MM.1S (cell line): ENCODE results near the gene PI4K2A.

Experiments used
- DNase-seq: peaks from one replicate; pipeline ENCODE4 v3.0.0-alpha.2; 2015
- H2AFZ ChIP-seq: fragments of 300-600 bp; sonication (generic); 2 replicates; pipeline ENCODE4 v1.6.0; 2016; ENCODE audit warnings: antibody characterized with exemption, low read length
- H3F3A ChIP-seq: fragments of 300-600 bp; sonication (generic); 2 replicates; pipeline ENCODE4 v1.6.1; 2016; ENCODE audit warnings: mild to moderate bottlenecking, antibody characterized with exemption, low read length, moderate library complexity, mixed read lengths; ENCODE audit not compliant: insufficient read depth
- H3K27ac ChIP-seq: fragments of 300-600 bp; sonication (generic); 2 replicates; pipeline ENCODE4 v1.5.1; 2016; ENCODE audit warnings: mild to moderate bottlenecking, low read length
- H3K27me3 ChIP-seq: fragments of 300-600 bp; sonication (generic); replicated peaks from 2 replicates; pipeline ENCODE4 v1.6.0; 2016; ENCODE audit warnings: low read length; ENCODE audit not compliant: insufficient read depth
- H3K36me3 ChIP-seq: fragments of 300-600 bp; sonication (generic); replicated peaks from 2 replicates; pipeline ENCODE4 v1.6.1; 2016; ENCODE audit warnings: mild to moderate bottlenecking, low read length, mixed read lengths; ENCODE audit not compliant: insufficient read depth
- H3K4me1 ChIP-seq: fragments of 300-600 bp; sonication (generic); 2 replicates; pipeline ENCODE4 v1.6.1; 2016; ENCODE audit warnings: low read length, mixed read lengths
- H3K4me2 ChIP-seq: fragments of 300-600 bp; sonication (generic); 2 replicates; pipeline ENCODE4 v1.6.0; 2016; ENCODE audit warnings: low read depth, low read length
- H3K4me3 ChIP-seq: fragments of 300-600 bp; sonication (generic); 2 replicates; pipeline ENCODE4 v1.5.1; 2016; ENCODE audit warnings: low read length, mixed read lengths
- H3K79me2 ChIP-seq: fragments of 300-600 bp; sonication (generic); 2 replicates; pipeline ENCODE4 v1.6.1; 2016; ENCODE audit warnings: mixed run types, low read length, mixed read lengths
- H3K9ac ChIP-seq: fragments of 300-600 bp; sonication (generic); 2 replicates; pipeline ENCODE4 v1.6.1; 2016; ENCODE audit warnings: low read length, mixed read lengths
- H3K9me2 ChIP-seq: fragments of 300-600 bp; sonication (generic); replicated peaks from 2 replicates; pipeline ENCODE4 v1.6.1; 2016; ENCODE audit warnings: mild to moderate bottlenecking, low read length, mixed read lengths; ENCODE audit not compliant: insufficient read depth
- H3K9me3 ChIP-seq: fragments of 300-600 bp; sonication (generic); replicated peaks from 2 replicates; pipeline ENCODE4 v1.6.1; 2016; ENCODE audit warnings: mild to moderate bottlenecking, low read length, mixed read lengths; ENCODE audit not compliant: insufficient read depth
- H4K20me1 ChIP-seq: fragments of 300-600 bp; sonication (generic); 2 replicates; pipeline ENCODE4 v1.6.1; 2016; ENCODE audit warnings: mild to moderate bottlenecking, low read length, moderate library complexity, mixed read lengths; ENCODE audit not compliant: insufficient read depth
- CTCF ChIP-seq: fragments of 300-600 bp; sonication (generic); IDR thresholded peaks from 2 replicates; pipeline ENCODE4 v1.5.1; 2016; ENCODE audit warnings: antibody characterized with exemption, low read length, mixed read lengths
- EZH2 ChIP-seq: fragments of 300-600 bp; sonication (generic); optimal IDR thresholded peaks from 2 replicates; pipeline ENCODE3; 2017; ENCODE audit warnings: low read depth, mild to moderate bottlenecking, antibody characterized with exemption, low read length, mixed read lengths
- EZH2phosphoT487 ChIP-seq: fragments of 300-600 bp; sonication (generic); IDR thresholded peaks from 2 replicates; pipeline ENCODE4 v1.6.1; 2018; ENCODE audit warnings: antibody characterized with exemption, low read length

PI4K2A gene

GRCh38 chr10:97715259-97715874 lies 74.9 kb downstream of the PI4K2A start:
- Histone ChIP-seq H3K36me3 (no peaks in the 10 kb centered on the region), H4K20me1 (no peaks in the 10 kb centered on the region), H2AFZ (no peak overlapping the region), H3K27ac (no peak overlapping the region), H3K4me3 (no peak overlapping the region), H3K27me3 (peaks cover 18% of the 10 kb centered on the region), H3K4me1 (peaks cover 7% of the 10 kb centered on the region; the same call in 1 of the 2 replicates), H3K9me3 (no peaks in the 10 kb centered on the region), H3F3A (no peaks in the 10 kb centered on the region), H3K79me2 (no peaks in the 10 kb centered on the region), H3K9me2 (no peaks in the 10 kb centered on the region), H3K4me2 (no peak overlapping the region), H3K9ac (no peak overlapping the region)
- TF ChIP-seq EZH2 (no peak), EZH2phosphoT487 (no peak), CTCF (no peak)
- DNase-seq: no peak

- H3K9ac ChIP-seq: no peak overlapping the region
- no peaks in the 10 kb centered on the region for H3K36me3 ChIP-seq
- no peak overlapping the region for H3K4me2 ChIP-seq
Measured at GRCh38 chr10:97717627-97718026, 77.2 kb downstream of the PI4K2A start.

GRCh38 chr10:97718178-97718577 lies 77.7 kb downstream of the PI4K2A start:
- Histone ChIP-seq H4K20me1 (no peaks in the 10 kb centered on the region), H3K9me2 (no peaks in the 10 kb centered on the region), H3K27ac (no peak overlapping the region), H3K27me3 (peaks cover 8% of the 10 kb centered on the region), H3K4me1 (peaks cover 5% of the 10 kb centered on the region; the same call in 1 of the 2 replicates), H3K4me3 (no peak overlapping the region), H3K9ac (no peak overlapping the region), H3K4me2 (no peak overlapping the region), H2AFZ (no peak overlapping the region), H3F3A (no peaks in the 10 kb centered on the region), H3K9me3 (no peaks in the 10 kb centered on the region), H3K36me3 (no peaks in the 10 kb centered on the region), H3K79me2 (no peaks in the 10 kb centered on the region)
- DNase-seq: no peak
- no peak for TF ChIP-seq CTCF
- TF ChIP-seq EZH2phosphoT487: no peak
- no peak for TF ChIP-seq EZH2

More at GRCh38 chr10:97717627-97718026, 77.2 kb downstream of the PI4K2A start:
- no peak for DNase-seq
- Histone ChIP-seq H4K20me1 (no peaks in the 10 kb centered on the region), H3K9me3 (no peaks in the 10 kb centered on the region), H3F3A (no peaks in the 10 kb centered on the region), H3K27me3 (peaks cover 13% of the 10 kb centered on the region), H3K4me1 (peaks cover 7% of the 10 kb centered on the region; the same call in 1 of the 2 replicates), H3K27ac (no peak overlapping the region), H3K9me2 (no peaks in the 10 kb centered on the region), H3K79me2 (no peaks in the 10 kb centered on the region), H3K4me3 (no peak overlapping the region), H2AFZ (no peak overlapping the region)
- TF ChIP-seq CTCF: no peak
- no peak for TF ChIP-seq EZH2phosphoT487
- no peak for TF ChIP-seq EZH2
